GM12878 (cell line): ENCODE results near the gene TMEM253.

Experiments used
- BHLHE40 ChIP-seq, 2 experiments: fragments of 450-650 bp in 1 of 2; IDR thresholded peaks; 2 replicates each; pipeline ENCODE4 v1.6.1; 2011 to 2017; ENCODE audit warnings: low read depth in 2 of 2, borderline replicate concordance in 1 of 2, improper control_type of control experiment in 1 of 2, low read length in 1 of 2, mild to moderate bottlenecking in 1 of 2
- HDAC2 ChIP-seq: fragments of 200-600 bp; sonication (generic); IDR thresholded peaks from 2 replicates; pipeline ENCODE4 v1.6.1; 2017
- SREBF2 ChIP-seq: IDR thresholded peaks from 2 replicates; pipeline ENCODE4 v1.6.1; 2012; ENCODE audit warnings: mild to moderate bottlenecking, low read length
- TF ChIP-seq, protein P1 (sequence below): fragments of 450-650 bp; conservative IDR thresholded peaks from 2 replicates; pipeline ENCODE4 v1.6.1; 2017; ENCODE audit warnings: mild to moderate bottlenecking, moderate library complexity
- TF ChIP-seq, protein P2 (sequence below), 3 experiments: IDR thresholded peaks in 2 of 3; conservative IDR thresholded peaks in 1 of 3; 2 replicates each; pipeline ENCODE4 v1.5.1; 2011; ENCODE audit warnings: low read depth in 3 of 3, low read length in 3 of 3, mild to moderate bottlenecking in 3 of 3, control low read depth in 2 of 3, moderate library complexity in 2 of 3, inconsistent platforms in 1 of 3, mixed read lengths in 1 of 3; ENCODE audit not compliant: control insufficient read depth in 2 of 3, insufficient read depth in 1 of 3; ENCODE audit errors: extremely low read depth in 1 of 3

DNA sequence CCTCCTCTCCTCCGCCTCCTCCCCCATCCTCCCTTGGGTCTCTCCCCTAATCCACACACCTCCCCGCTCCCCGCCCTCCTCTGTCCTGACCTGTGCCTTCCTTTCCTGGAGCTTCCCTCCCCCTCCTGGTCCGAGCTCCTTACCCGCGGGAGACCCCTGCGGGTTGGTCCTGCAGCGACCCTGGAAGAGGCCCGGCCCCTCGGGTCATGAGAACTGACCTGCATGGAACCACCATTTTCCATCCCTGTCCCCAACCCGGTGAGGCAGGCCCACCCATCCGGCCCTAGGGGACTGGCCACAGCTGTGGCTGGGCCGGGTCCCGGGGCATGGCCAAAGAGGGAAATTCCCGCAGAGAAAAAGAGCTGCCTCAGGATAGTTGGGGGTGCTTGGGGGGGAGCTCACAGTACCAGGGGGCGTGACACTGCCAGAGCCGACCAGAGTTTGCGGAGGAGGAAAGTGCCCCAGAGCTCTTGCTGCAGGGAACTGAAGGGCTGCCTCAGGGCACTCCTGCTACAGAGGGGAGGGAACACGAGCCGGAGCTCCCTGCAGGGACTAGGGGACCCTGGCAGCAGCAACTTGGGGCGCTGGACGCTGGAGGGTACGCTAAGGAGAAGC is 30.1 kb upstream of the TMEM253 start:
- TF ChIP-seq, protein P1, sequence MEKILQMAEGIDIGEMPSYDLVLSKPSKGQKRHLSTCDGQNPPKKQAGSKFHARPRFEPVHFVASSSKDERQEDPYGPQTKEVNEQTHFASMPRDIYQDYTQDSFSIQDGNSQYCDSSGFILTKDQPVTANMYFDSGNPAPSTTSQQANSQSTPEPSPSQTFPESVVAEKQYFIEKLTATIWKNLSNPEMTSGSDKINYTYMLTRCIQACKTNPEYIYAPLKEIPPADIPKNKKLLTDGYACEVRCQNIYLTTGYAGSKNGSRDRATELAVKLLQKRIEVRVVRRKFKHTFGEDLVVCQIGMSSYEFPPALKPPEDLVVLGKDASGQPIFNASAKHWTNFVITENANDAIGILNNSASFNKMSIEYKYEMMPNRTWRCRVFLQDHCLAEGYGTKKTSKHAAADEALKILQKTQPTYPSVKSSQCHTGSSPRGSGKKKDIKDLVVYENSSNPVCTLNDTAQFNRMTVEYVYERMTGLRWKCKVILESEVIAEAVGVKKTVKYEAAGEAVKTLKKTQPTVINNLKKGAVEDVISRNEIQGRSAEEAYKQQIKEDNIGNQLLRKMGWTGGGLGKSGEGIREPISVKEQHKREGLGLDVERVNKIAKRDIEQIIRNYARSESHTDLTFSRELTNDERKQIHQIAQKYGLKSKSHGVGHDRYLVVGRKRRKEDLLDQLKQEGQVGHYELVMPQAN, result no peak
- TF ChIP-seq HDAC2 (no peak), BHLHE40 (IDR thresholded peaks at IDR 0.05; ENCODE audit: borderline replicate concordance in 1 of 2, low read depth in 2 of 2, low read length in 1 of 2) (no peak), SREBF2 (no peak)
- TF ChIP-seq, protein P2, sequence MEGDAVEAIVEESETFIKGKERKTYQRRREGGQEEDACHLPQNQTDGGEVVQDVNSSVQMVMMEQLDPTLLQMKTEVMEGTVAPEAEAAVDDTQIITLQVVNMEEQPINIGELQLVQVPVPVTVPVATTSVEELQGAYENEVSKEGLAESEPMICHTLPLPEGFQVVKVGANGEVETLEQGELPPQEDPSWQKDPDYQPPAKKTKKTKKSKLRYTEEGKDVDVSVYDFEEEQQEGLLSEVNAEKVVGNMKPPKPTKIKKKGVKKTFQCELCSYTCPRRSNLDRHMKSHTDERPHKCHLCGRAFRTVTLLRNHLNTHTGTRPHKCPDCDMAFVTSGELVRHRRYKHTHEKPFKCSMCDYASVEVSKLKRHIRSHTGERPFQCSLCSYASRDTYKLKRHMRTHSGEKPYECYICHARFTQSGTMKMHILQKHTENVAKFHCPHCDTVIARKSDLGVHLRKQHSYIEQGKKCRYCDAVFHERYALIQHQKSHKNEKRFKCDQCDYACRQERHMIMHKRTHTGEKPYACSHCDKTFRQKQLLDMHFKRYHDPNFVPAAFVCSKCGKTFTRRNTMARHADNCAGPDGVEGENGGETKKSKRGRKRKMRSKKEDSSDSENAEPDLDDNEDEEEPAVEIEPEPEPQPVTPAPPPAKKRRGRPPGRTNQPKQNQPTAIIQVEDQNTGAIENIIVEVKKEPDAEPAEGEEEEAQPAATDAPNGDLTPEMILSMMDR (IDR thresholded peaks at IDR 0.05 in 2 of 3, conservative IDR thresholded peaks at IDR 0.05 in 1 of 3; ENCODE audit: control insufficient read depth in 2 of 3, extremely low read depth in 1 of 3, insufficient read depth in 1 of 3, low read depth in 3 of 3, low read length in 3 of 3), result no peak
